OCI-LY1 (cell line): ENCODE measurements around the gene PTPRA.

ENCODE experiments used
- CTCF ChIP-seq: fragments of 200-600 bp; sonication (generic), shearing (Covaris generic); IDR thresholded peaks from 2 replicates; pipeline ENCODE4 v1.5.1; 2017; ENCODE audit warnings: mild to moderate bottlenecking, antibody characterized with exemption, low read length, moderate library complexity, mixed read lengths
- EZH2 ChIP-seq: fragments of 200-600 bp; sonication (generic), shearing (Covaris generic); IDR thresholded peaks from 2 replicates; pipeline ENCODE4 v1.8.0; 2017; ENCODE audit warnings: borderline replicate concordance, mixed run types, mild to moderate bottlenecking, antibody characterized with exemption, low read length, moderate library complexity, mixed read lengths

GRCh38 chr20:2922957-2923356, 49.7 kb downstream of the PTPRA start:
- no peak for TF ChIP-seq CTCF
- TF ChIP-seq EZH2, result no peak
